Spleen (tissue), 11 donors: Measurements from ENCODE around the gene TUBB6. TPM values are rescaled to one million over a fixed set of nuclear protein-coding genes. Genes with fewer than 3 reads are reported as not detected.

Experiments
- DNase-seq: peaks from one replicate; pipeline ENCODE4 v3.0.0-alpha.2; 2020
- H3K27ac ChIP-seq, 8 donors: fragments of 200-600 bp; sonication (generic) in 7 of 8; 1 replicate in 4 of 8; 2 replicates in 4 of 8; pipeline versions ENCODE4 v1.5.0 to v1.8.0; 2016 to 2021; ENCODE audit warnings: inconsistent platforms in 4 of 8, mild to moderate bottlenecking in 4 of 8, moderate library complexity in 1 of 8
- H3K27me3 ChIP-seq, 7 donors: fragments of 200-600 bp; sonication (generic) in 6 of 7; replicated peaks in 1 of 7; 1 replicate in 4 of 7; 2 replicates in 3 of 7; pipeline versions ENCODE4 v1.5.0 to v1.8.0; 2016 to 2021; ENCODE audit warnings: inconsistent platforms in 3 of 7, mild to moderate bottlenecking in 1 of 7
- H3K36me3 ChIP-seq, 6 donors: fragments of 200-600 bp; sonication (generic) in 5 of 6; 1 replicate in 4 of 6; 2 replicates in 2 of 6; pipeline versions ENCODE4 v1.5.0 to v1.8.0; 2016 to 2021; ENCODE audit warnings: inconsistent platforms in 2 of 6
- H3K4me1 ChIP-seq, 6 donors: fragments of 200-600 bp; sonication (generic) in 5 of 6; 1 replicate in 3 of 6; 2 replicates in 3 of 6; pipeline versions ENCODE4 v1.5.0 to v1.8.0; 2016 to 2021; ENCODE audit warnings: inconsistent platforms in 3 of 6
- H3K4me3 ChIP-seq, 8 donors: fragments of 200-600 bp; sonication (generic) in 7 of 8; 1 replicate in 4 of 8; 2 replicates in 4 of 8; pipeline versions ENCODE4 v1.5.0 to v1.8.0; 2016 to 2021; ENCODE audit warnings: inconsistent platforms in 4 of 8, mild to moderate bottlenecking in 4 of 8, moderate library complexity in 2 of 8
- H3K9me3 ChIP-seq, 8 donors: fragments of 200-600 bp; sonication (generic) in 7 of 8; 1 replicate in 4 of 8; 2 replicates in 4 of 8; pipeline versions ENCODE4 v1.5.0 to v1.8.0; 2016 to 2021; ENCODE audit warnings: inconsistent platforms in 4 of 8
- CTCF ChIP-seq, 11 experiments: fragments of 200-600 bp in 7 of 11; fragments of 450-650 bp in 4 of 11; sonication (generic) in 4 of 11; IDR thresholded peaks in 8 of 11; conservative IDR thresholded peaks in 3 of 11; 1 replicate in 7 of 11; 2 replicates in 4 of 11; pipeline versions ENCODE4 v1.4.0 to v1.8.0; 2016 to 2021; ENCODE audit warnings: antibody characterized with exemption in 11 of 11, inconsistent platforms in 4 of 11, mild to moderate bottlenecking in 1 of 11
- POLR2A ChIP-seq, 3 donors: fragments of 450-650 bp; IDR thresholded peaks; one replicate each; pipeline ENCODE4 v1.5.1; 2017; ENCODE audit warnings: antibody characterized with exemption in 3 of 3, mild to moderate bottlenecking in 1 of 3
- POLR2AphosphoS5 ChIP-seq, 3 donors: sonication (generic); formaldehyde crosslinking; IDR thresholded peaks; one replicate each; pipeline ENCODE4 v1.5.1; 2017; ENCODE audit warnings: antibody characterized with exemption in 3 of 3
- WGBS, 5 donors: extraction: QIAGEN DNeasy Blood & Tissue Kit in 3 of 5; methylation state at CpG; one replicate each; pipeline versions ENCODE4 v1.1.5 to v1.1.7; 2013 to 2018; 5-methylcytosine and 5-hydroxymethylcytosine counted together
- intact Hi-C: fragments of 100-400 bp; cut with DNase I; formaldehyde crosslinking; loops from one replicate; pipeline ENCODE4 v1.15.0; 2023; ENCODE audit warnings: low total_unique reads
- polyA plus RNA-seq, 3 donors: library from polyadenylated mRNA; stranded (reverse); fragments of 200-250 nt; gene quantifications; one replicate each; pipeline ENCODE4 v1.2.1, GENCODE V29; 2013
- total RNA-seq, 7 donors: library from RNA; depleted of rRNA in 3 of 7; stranded (reverse); fragments of >200 nt in 3 of 7; fragmentation: NEBNext Ultra II Directional in 4 of 7; extraction: Animal tissue kit (Norgen Biotek cat#: 25700) in 4 of 7; gene quantifications; one replicate each; pipeline versions ENCODE4 v1.1.0 to v1.2.1, GENCODE V29; 2016 to 2021
- donor health status: healthy with polysubstance abuse.
- donor health status: DM: no; HTN: no; CAD: no; lungs with moderate emphysema.
- donor health status: DM: no; HTN: no; CAD: no.
- donor health status: Bipolar disorder and iron deficiency.
- donor health status: healthy.
- donor health status: DM: no; HTN: no; CAD: no.
- donor health status: DM: yes; HTN: yes; CAD: no.

TUBB6 gene
- total and polyA plus RNA-seq, 10 donors, result 29.0 to 65.6 (median 40.3) TPM

DNA sequence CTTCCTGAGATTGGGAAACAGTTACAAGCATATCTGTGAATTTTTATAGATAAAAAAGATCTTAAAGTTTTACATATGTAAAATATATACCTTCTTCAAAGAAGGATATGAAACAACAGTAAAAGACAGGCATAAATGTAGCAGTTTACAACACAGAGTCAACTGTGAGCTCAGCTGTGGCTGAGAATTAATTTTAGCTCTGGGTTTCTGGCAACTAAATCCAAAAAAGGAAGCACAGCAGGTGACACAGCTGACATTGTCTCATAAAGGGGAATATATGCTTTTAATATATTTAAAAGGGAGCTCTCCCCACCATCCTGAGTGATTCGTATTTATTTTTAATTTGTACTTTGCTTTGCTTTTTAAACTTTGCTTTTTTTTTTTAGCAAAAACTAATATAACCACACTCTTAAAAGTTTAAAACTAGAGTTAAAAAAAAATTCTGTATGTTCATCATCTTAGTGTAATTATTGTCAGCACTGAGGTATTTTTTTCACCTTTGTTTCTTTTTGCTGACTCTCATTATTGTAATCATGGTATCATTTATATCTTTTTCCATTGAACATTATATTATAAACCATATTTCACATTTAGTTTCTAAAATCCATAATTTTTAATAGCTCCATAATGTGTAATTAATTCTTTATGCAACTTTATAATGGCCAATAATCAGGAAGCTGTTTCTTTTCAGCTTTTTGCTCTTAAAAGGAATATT lies 6.7 kb downstream of the TUBB6 start:
- whole genome bisulfite sequencing, 5 donors, result 46 to 80% (median 69%) methylated on average over 1 of the region's 1 CpG
- no peak for DNase-seq
- Histone ChIP-seq H3K4me3 (no peak overlapping the region), H3K9me3 (peaks cover 4 to 20% (median 17%) of the 10 kb centered on the region in 8 donors), H3K27me3 (peaks cover 0 to 5% (median 0%) of the 10 kb centered on the region in 7 donors), H3K36me3 (peaks cover 0 to 37% (median 3%) of the 10 kb centered on the region in 6 donors), H3K27ac (peak overlapping the region in 1 of 8 donors; percentile 66), H3K4me1 (peaks cover 9 to 51% (median 35%) of the 10 kb centered on the region in 6 donors)
- TF ChIP-seq CTCF (IDR thresholded peaks at IDR 0.05 in 8 of 11, conservative IDR thresholded peaks at IDR 0.05 in 3 of 11), result no peak
- TF ChIP-seq POLR2AphosphoS5 (IDR thresholded peaks at IDR 0.05), result no peak
- intact Hi-C loops, result no loop called here

- peaks cover 0 to 41% (median 3%) of the 10 kb centered on the region in 6 donors for H3K36me3 ChIP-seq
- intact Hi-C loops, result no loop called here
Observed at GRCh38 chr18:12315490-12315889, 7.4 kb downstream of the TUBB6 start.

GRCh38 chr18:12315911-12316310 lies 7.9 kb downstream of the TUBB6 start:
- H3K27ac ChIP-seq, result peak overlapping the region in 4 of 8 donors; percentile 6 to 66 (median 28)
- H3K9me3 ChIP-seq, result peaks cover 4 to 20% (median 16%) of the 10 kb centered on the region in 8 donors
- intact Hi-C loops, result no loop called here
- peaks cover 6 to 44% (median 32%) of the 10 kb centered on the region in 6 donors for H3K4me1 ChIP-seq
- DNase-seq, result peak; percentile 62
- no peak overlapping the region for H3K4me3 ChIP-seq
- no peak for TF ChIP-seq POLR2A (IDR thresholded peaks at IDR 0.05)
- TF ChIP-seq CTCF (IDR thresholded peaks at IDR 0.05 in 8 of 11, conservative IDR thresholded peaks at IDR 0.05 in 3 of 11), result no peak
- peak in 1 of 3 donors; percentile 35 for TF ChIP-seq POLR2AphosphoS5 (IDR thresholded peaks at IDR 0.05)
- H3K36me3 ChIP-seq, result peaks cover 0 to 42% (median 3%) of the 10 kb centered on the region in 6 donors
- 45 to 71% (median 62%) methylated on average over 3 to 5 of the region's 5 CpGs for WGBS, 5 donors
- no peaks in the 10 kb centered on the region for H3K27me3 ChIP-seq

More at GRCh38 chr18:12315490-12315889, 7.4 kb downstream of the TUBB6 start:
- H3K9me3 ChIP-seq, result peaks cover 4 to 20% (median 17%) of the 10 kb centered on the region in 8 donors
- peak overlapping the region in 2 of 8 donors; percentile 39 to 66 for H3K27ac ChIP-seq
- H3K27me3 ChIP-seq, result no peaks in the 10 kb centered on the region
- 48 to 68% (median 59%) methylated on average over 10 of the region's 10 CpGs for WGBS, 5 donors
- H3K4me1 ChIP-seq, result peaks cover 6 to 45% (median 32%) of the 10 kb centered on the region in 6 donors
- TF ChIP-seq CTCF (IDR thresholded peaks at IDR 0.05 in 8 of 11, conservative IDR thresholded peaks at IDR 0.05 in 3 of 11) (no peak), POLR2A (IDR thresholded peaks at IDR 0.05) (no peak), POLR2AphosphoS5 (IDR thresholded peaks at IDR 0.05) (no peak)
- no peak overlapping the region for H3K4me3 ChIP-seq
- DNase-seq, result no peak

GRCh38 chr18:12317664-12318333 lies 9.8 kb downstream of the TUBB6 start:
- H3K9me3 ChIP-seq, result peaks cover 0 to 3% (median 0%) of the 10 kb centered on the region in 8 donors
- no peak overlapping the region for H3K4me3 ChIP-seq
- TF ChIP-seq POLR2A (IDR thresholded peaks at IDR 0.05), result no peak
- TF ChIP-seq POLR2AphosphoS5 (IDR thresholded peaks at IDR 0.05), result no peak
- intact Hi-C loops, result no loop called here
- DNase-seq, result no peak
- H3K27me3 ChIP-seq, result no peaks in the 10 kb centered on the region
- 39 to 63% (median 46%) methylated on average over 6 of the region's 6 CpGs for WGBS, 5 donors
- H3K27ac ChIP-seq, result peak overlapping the region in 1 of 8 donors; percentile 65
- peaks cover 6 to 49% (median 32%) of the 10 kb centered on the region in 6 donors for H3K4me1 ChIP-seq
- peaks cover 0 to 41% (median 3%) of the 10 kb centered on the region in 6 donors for H3K36me3 ChIP-seq
